IPS-NIHi11 (cell line): ENCODE measurements around the gene PRR16.
A peak's percentile ranks its signal among the peaks of the same experiment; 100 is the strongest.
"Not testable (repeated sequence)": the region's sequence is repeated elsewhere in the genome, so short reads cannot be mapped to it uniquely, and the experiment has no call there.

Source experiments
- DNase-seq: peaks from one replicate; pipeline ENCODE4 v3.0.0; 2012; ENCODE audit warnings: mixed read lengths, low spot score

Gene PRR16

GRCh38 chr5:120463991-120464626 is at the start of gene PRR16:
TSS of gene PRR16 (plus strand) at chr5:120464300.
- peak; percentile 85 for DNase-seq

GRCh38 chr5:120415985-120416384 is 48.1 kb upstream of the PRR16 start:
- no peak for DNase-seq

- no peak for DNase-seq
Measured at GRCh38 chr5:120419127-120419526, 45.0 kb upstream of the PRR16 start.

GRCh38 chr5:120426633-120427275 is 37.3 kb upstream of the PRR16 start:
- not testable (repeated sequence) for DNase-seq

- no peak for DNase-seq
Measured at GRCh38 chr5:120430572-120430971, 33.5 kb upstream of the PRR16 start.

- no peak for DNase-seq
Measured at GRCh38 chr5:120432861-120433260, 31.2 kb upstream of the PRR16 start.

GRCh38 chr5:120435129-120435528 is 29.0 kb upstream of the PRR16 start:
- no peak for DNase-seq

- no peak for DNase-seq
Measured at GRCh38 chr5:120436996-120437395, 27.1 kb upstream of the PRR16 start.

GRCh38 chr5:120442694-120443093 is 21.4 kb upstream of the PRR16 start:
- DNase-seq: no peak

GRCh38 chr5:120443607-120444006 is 20.5 kb upstream of the PRR16 start:
- DNase-seq: no peak

- no peak for DNase-seq
Measured at GRCh38 chr5:120446068-120446492, 18.0 kb upstream of the PRR16 start.

GRCh38 chr5:120446901-120447300 is 17.2 kb upstream of the PRR16 start:
- no peak for DNase-seq

GRCh38 chr5:120447706-120448239 is 16.3 kb upstream of the PRR16 start:
- no peak for DNase-seq

GRCh38 chr5:120449501-120449900 is 14.6 kb upstream of the PRR16 start:
- no peak for DNase-seq

- DNase-seq: no peak
Measured at GRCh38 chr5:120450910-120451309, 13.2 kb upstream of the PRR16 start.

- no peak for DNase-seq
Measured at GRCh38 chr5:120451445-120451844, 12.7 kb upstream of the PRR16 start.

- DNase-seq: no peak
Measured at GRCh38 chr5:120452471-120452870, 11.6 kb upstream of the PRR16 start.

GRCh38 chr5:120454094-120454798 is 9.9 kb upstream of the PRR16 start:
- DNase-seq: peak; percentile 29

- no peak for DNase-seq
Measured at GRCh38 chr5:120456006-120456405, 8.1 kb upstream of the PRR16 start.

GRCh38 chr5:120457839-120458507 is 6.1 kb upstream of the PRR16 start:
- DNase-seq: peak; percentile 23

GRCh38 chr5:120458508-120458847 is 5.6 kb upstream of the PRR16 start:
- not testable (repeated sequence) for DNase-seq

GRCh38 chr5:120461251-120461650 is 2.8 kb upstream of the PRR16 start:
- no peak for DNase-seq
